Upper lobe of left lung (tissue), 6 donors: Measurements from ENCODE around the gene ELOVL5. TPM values are rescaled to one million over a fixed set of nuclear protein-coding genes. Genes with fewer than 3 reads are reported as not detected.
A peak's percentile ranks its signal among the peaks of the same experiment; 100 is the strongest.
"Not testable (repeated sequence)": the region's sequence is repeated elsewhere in the genome, so short reads cannot be mapped to it uniquely, and the experiment has no call there.

ENCODE experiments used
- ATAC-seq, 2 donors: fragments of 200-7000 bp; cut with Tn5 transposase; one replicate each; pipeline ENCODE4 v1.9.1; 2022; ENCODE audit warnings: mild to moderate bottlenecking in 2 of 2, moderate library complexity in 2 of 2; ENCODE audit not compliant: low FRiP score in 2 of 2
- DNase-seq, 2 donors: peaks; one replicate each; pipeline ENCODE4 v3.0.0-alpha.2; 2019 to 2020
- H3K27ac ChIP-seq, 4 donors: fragments of 200-600 bp; sonication (generic); one replicate each; pipeline ENCODE4 v1.5.1; 2016 to 2019
- H3K27me3 ChIP-seq, 4 donors: fragments of 200-600 bp; sonication (generic); one replicate each; pipeline ENCODE4 v1.5.1; 2017 to 2019
- H3K36me3 ChIP-seq, 4 donors: fragments of 200-600 bp; sonication (generic); one replicate each; pipeline ENCODE4 v1.5.1; 2016 to 2019
- H3K4me1 ChIP-seq, 4 donors: fragments of 200-600 bp; sonication (generic); one replicate each; pipeline ENCODE4 v1.5.1; 2018 to 2019
- H3K4me3 ChIP-seq, 4 donors: fragments of 200-600 bp; sonication (generic); one replicate each; pipeline ENCODE4 v1.5.1; 2017 to 2019; ENCODE audit warnings: mild to moderate bottlenecking in 2 of 4, moderate library complexity in 1 of 4
- H3K9me3 ChIP-seq, 4 donors: fragments of 200-600 bp; sonication (generic); one replicate each; pipeline ENCODE4 v1.5.1; 2018 to 2019
- EP300 ChIP-seq, 4 donors: sonication (generic); formaldehyde crosslinking; IDR thresholded peaks; one replicate each; pipeline ENCODE4 v1.5.1; 2017; ENCODE audit warnings: antibody characterized with exemption in 4 of 4, control low read depth in 2 of 4
- POLR2A ChIP-seq, 4 donors: fragments of 450-650 bp; IDR thresholded peaks; one replicate each; pipeline ENCODE4 v1.5.1; 2016 to 2017; ENCODE audit warnings: antibody characterized with exemption in 4 of 4, mild to moderate bottlenecking in 2 of 4
- POLR2AphosphoS5 ChIP-seq, 2 donors: sonication (generic); formaldehyde crosslinking; IDR thresholded peaks; one replicate each; pipeline ENCODE4 v1.5.1; 2017; ENCODE audit warnings: antibody characterized with exemption in 2 of 2
- WGBS, 2 donors: methylation state at CpG; one replicate each; pipeline ENCODE4 v1.1.5; 2017 to 2018; 5-methylcytosine and 5-hydroxymethylcytosine counted together
- total RNA-seq, 6 donors: library from RNA; depleted of rRNA in 4 of 6; stranded (reverse); fragments of >200 nt in 4 of 6; gene quantifications; one replicate each; pipeline versions ENCODE4 v1.1.0 to v1.2.1, GENCODE V29; 2016 to 2021
- TF ChIP-seq, protein P1 (sequence below), 6 experiments: fragments of 450-650 bp in 4 of 6; fragments of 200-600 bp in 2 of 6; sonication (generic) in 2 of 6; IDR thresholded peaks; one replicate each; pipeline ENCODE4 v1.5.1; 2016 to 2019; ENCODE audit warnings: antibody characterized with exemption in 6 of 6
- donor health status: DM: no; HTN: no; CAD: no; lungs with moderate emphysema.
- donor health status: DM: no; HTN: yes; CAD: no; lungs with severe emphysema.

ELOVL5 gene
- total RNA-seq, 6 donors from 2014 or later, result 67.1 to 132 (median 81.2) TPM

DNA sequence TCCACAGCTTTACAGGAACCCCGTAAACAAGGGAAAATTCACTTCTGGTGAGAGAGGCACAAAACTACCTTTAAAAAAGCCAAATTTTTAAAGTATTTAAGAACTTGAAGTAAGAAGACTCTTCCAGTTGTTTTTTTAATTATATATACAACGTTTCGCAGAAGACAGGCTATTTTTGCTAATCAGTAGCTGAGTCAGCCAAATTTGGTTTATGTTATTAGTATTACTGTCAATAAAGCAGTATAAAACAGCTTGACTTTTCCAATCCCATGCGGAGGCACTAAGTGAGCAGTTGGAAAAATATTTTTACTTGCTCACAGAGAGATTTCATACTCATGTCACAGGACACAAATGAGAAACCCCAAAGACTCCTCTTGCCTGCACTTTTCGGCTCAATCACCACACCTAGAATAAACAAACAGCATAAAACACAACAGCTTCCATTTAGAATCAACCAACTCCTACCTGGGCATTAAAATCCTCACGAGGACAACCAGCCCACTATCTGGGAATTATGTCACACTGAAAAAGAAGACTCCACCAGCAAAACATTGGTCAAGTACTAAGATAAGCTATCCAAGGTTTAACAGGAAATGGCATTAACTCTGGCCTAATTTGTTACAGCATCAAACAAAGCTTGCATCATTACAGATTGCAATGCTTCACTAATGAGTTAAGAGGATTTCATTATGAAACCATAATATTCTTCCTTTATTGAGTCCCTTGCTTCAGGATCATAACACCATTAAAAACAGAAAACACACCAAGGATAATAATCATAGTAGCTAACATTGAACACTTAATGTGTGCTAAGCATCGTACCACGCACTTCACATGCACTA lies 26.3 kb downstream of the ELOVL5 start:
- Histone ChIP-seq H3K4me3 (no peak overlapping the region), H3K4me1 (peaks cover 22 to 39% (median 27%) of the 10 kb centered on the region in 4 donors), H3K27me3 (no peaks in the 10 kb centered on the region), H3K36me3 (no peaks in the 10 kb centered on the region), H3K27ac (peak overlapping the region in 3 of 4 donors; percentile 4 to 20 (median 13)), H3K9me3 (no peaks in the 10 kb centered on the region)
- 68 to 73% methylated on average over 8 of the region's 8 CpGs for WGBS, 2 donors
- TF ChIP-seq POLR2A (IDR thresholded peaks at IDR 0.05) (no peak), POLR2AphosphoS5 (IDR thresholded peaks at IDR 0.05) (no peak), EP300 (IDR thresholded peaks at IDR 0.05) (no peak)
- TF ChIP-seq, protein P1, sequence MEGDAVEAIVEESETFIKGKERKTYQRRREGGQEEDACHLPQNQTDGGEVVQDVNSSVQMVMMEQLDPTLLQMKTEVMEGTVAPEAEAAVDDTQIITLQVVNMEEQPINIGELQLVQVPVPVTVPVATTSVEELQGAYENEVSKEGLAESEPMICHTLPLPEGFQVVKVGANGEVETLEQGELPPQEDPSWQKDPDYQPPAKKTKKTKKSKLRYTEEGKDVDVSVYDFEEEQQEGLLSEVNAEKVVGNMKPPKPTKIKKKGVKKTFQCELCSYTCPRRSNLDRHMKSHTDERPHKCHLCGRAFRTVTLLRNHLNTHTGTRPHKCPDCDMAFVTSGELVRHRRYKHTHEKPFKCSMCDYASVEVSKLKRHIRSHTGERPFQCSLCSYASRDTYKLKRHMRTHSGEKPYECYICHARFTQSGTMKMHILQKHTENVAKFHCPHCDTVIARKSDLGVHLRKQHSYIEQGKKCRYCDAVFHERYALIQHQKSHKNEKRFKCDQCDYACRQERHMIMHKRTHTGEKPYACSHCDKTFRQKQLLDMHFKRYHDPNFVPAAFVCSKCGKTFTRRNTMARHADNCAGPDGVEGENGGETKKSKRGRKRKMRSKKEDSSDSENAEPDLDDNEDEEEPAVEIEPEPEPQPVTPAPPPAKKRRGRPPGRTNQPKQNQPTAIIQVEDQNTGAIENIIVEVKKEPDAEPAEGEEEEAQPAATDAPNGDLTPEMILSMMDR (IDR thresholded peaks at IDR 0.05), result no peak
- DNase-seq (no peak), ATAC-seq (no peak)

DNA sequence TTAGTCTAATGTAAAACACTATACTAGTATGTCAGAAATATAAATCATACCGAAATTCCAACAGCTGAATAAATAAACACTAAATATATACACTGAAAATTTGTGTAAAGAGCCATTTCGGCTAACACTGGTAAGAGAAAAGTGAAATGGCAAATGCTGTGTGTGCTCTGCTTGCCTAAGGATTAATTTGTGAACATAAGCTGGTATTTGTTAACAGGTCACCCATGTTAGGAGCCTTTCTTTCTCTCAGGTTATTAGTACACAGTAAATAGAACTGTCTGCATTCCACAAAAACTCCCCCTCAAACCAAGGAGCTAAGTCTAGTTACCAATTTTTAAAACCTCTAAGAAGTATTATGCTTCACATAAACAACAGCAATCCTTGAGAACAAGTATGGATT lies 27.0 kb downstream of the ELOVL5 start:
- Histone ChIP-seq H3K27me3 (no peaks in the 10 kb centered on the region), H3K36me3 (no peaks in the 10 kb centered on the region), H3K9me3 (no peaks in the 10 kb centered on the region), H3K27ac (peak overlapping the region in 3 of 4 donors; percentile 4 to 20 (median 13)), H3K4me1 (peaks cover 15 to 32% (median 21%) of the 10 kb centered on the region in 4 donors), H3K4me3 (no peak overlapping the region)
- 48 to 75% methylated on average over 2 of the region's 2 CpGs for WGBS, 2 donors
- no peak for TF ChIP-seq EP300 (IDR thresholded peaks at IDR 0.05)
- TF ChIP-seq, protein P1 (IDR thresholded peaks at IDR 0.05), result no peak
- ATAC-seq (no peak), DNase-seq (no peak)

DNA sequence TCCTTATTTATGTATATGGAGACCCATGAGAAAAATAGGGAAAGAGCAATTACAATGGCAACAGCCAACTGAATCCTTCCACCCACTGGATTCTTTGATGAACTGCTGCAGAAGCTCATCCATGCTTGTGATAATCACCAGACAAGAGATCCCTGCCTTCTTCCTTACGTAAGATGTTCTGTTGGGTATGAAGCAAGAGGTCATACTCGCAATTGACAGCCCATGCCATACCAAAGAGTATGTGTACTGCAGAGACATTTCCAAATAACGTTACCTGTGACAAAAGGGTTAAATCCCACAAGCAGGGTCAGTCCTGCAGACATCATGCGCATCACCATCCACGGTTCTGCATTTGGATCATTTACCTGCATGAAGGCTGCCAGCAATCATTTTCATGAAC lies 27.8 kb downstream of the ELOVL5 start:
- no peak for DNase-seq
- no peaks in the 10 kb centered on the region for H3K27me3 ChIP-seq
- H3K4me3 ChIP-seq, result no peak overlapping the region
- TF ChIP-seq, protein P1 (IDR thresholded peaks at IDR 0.05), result no peak
- TF ChIP-seq EP300 (IDR thresholded peaks at IDR 0.05), result no peak
- TF ChIP-seq POLR2A (IDR thresholded peaks at IDR 0.05), result no peak
- no peak for TF ChIP-seq POLR2AphosphoS5 (IDR thresholded peaks at IDR 0.05)
- no peaks in the 10 kb centered on the region for H3K9me3 ChIP-seq
- peaks cover 17 to 28% (median 18%) of the 10 kb centered on the region in 4 donors for H3K4me1 ChIP-seq
- no peak overlapping the region for H3K27ac ChIP-seq
- no peaks in the 10 kb centered on the region for H3K36me3 ChIP-seq
- no peak for ATAC-seq
- WGBS, 2 donors, result 77 to 79% methylated on average over 5 of the region's 5 CpGs

DNA sequence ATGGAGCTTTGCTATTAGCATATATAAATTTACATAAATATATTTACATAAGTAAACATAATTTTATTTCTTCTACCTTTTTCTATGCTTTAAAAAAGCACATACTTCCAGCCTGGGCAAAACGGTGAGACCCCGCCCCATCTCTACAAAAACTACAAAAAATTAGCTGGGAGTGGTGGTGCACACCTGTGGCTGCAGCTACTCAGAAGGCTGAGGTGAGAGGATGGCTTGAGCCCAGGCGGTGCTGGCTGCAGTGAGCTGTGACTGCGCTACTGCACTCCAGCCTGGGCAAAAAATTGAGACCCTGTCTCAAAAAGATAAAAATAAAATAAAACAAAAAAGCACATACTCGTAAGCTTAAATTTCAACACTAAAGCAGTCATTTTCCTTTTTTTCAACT lies 30.3 kb downstream of the ELOVL5 start:
- no peaks in the 10 kb centered on the region for H3K9me3 ChIP-seq
- TF ChIP-seq, protein P1 (IDR thresholded peaks at IDR 0.05), result no peak
- no peak overlapping the region for H3K4me3 ChIP-seq
- DNase-seq (no peak), ATAC-seq (no peak)
- 90 to 95% methylated on average over 5 of the region's 5 CpGs for WGBS, 2 donors
- no peaks in the 10 kb centered on the region for H3K36me3 ChIP-seq
- no peak overlapping the region for H3K27ac ChIP-seq
- peaks cover 21 to 41% (median 22%) of the 10 kb centered on the region in 4 donors for H3K4me1 ChIP-seq
- no peaks in the 10 kb centered on the region for H3K27me3 ChIP-seq

DNA sequence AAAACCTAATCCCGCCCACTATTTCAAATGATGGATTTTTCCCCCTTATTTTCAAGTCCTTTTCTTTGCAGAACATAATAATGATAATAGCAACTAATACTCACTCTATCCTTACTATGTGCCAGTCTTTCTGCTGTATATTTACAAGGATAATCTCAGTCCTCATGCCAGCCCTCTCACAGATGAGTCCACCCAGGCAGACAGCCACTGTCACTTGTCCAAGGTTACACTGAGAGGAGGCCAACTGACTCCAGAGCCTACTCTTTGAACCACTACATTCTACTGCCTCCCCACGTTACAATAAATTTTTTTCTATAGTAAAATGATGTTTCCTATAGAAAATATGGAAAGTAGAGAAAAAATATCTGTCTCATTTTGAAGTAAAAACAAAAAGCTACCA lies 30.9 kb downstream of the ELOVL5 start:
- H3K27ac ChIP-seq, result no peak overlapping the region
- no peaks in the 10 kb centered on the region for H3K27me3 ChIP-seq
- no peak for DNase-seq
- ATAC-seq, result no peak
- no peaks in the 10 kb centered on the region for H3K36me3 ChIP-seq
- no peak overlapping the region for H3K4me3 ChIP-seq
- TF ChIP-seq, protein P1 (IDR thresholded peaks at IDR 0.05), result no peak
- no peak for TF ChIP-seq POLR2AphosphoS5 (IDR thresholded peaks at IDR 0.05)
- no peak for TF ChIP-seq EP300 (IDR thresholded peaks at IDR 0.05)
- TF ChIP-seq POLR2A (IDR thresholded peaks at IDR 0.05), result no peak
- WGBS, 2 donors, result 97 to 100% methylated on average over 2 of the region's 2 CpGs
- H3K9me3 ChIP-seq, result no peaks in the 10 kb centered on the region
- H3K4me1 ChIP-seq, result peaks cover 18 to 40% (median 23%) of the 10 kb centered on the region in 4 donors

DNA sequence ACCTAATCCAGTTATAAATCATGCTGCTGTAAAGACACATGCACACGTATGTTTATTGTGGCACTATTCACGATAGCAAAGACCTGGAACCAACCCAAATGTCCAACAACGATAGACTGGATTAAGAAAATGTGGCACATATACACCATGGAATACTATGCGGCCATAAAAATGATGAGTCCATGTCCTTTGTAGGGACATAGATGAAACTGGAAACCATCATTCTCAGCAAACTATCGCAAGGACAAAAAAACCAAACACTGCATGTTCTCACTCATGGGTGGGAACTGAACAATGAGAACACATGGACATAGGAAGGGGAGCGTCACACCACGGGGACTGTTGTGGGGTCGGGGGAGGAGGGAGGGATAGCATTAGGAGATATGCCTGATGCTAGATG lies 31.5 kb downstream of the ELOVL5 start:
- H3K4me1 ChIP-seq, result peaks cover 13 to 34% (median 18%) of the 10 kb centered on the region in 4 donors
- DNase-seq, H3K9me3 ChIP-seq, H3K36me3 ChIP-seq, H3K27me3 ChIP-seq, H3K4me3 ChIP-seq, H3K27ac ChIP-seq, ATAC-seq: not testable (repeated sequence)
- WGBS, 2 donors, result 85 to 91% methylated on average over 8 of the region's 8 CpGs
